GM10248 (cell line): Measurements from ENCODE around the gene PTGER2.

Experiments used
- CTCF ChIA-PET: fragments of 300-600 bp; sonication (Branson Sonifier 250); formaldehyde crosslinking; extraction: SDS; loops from one replicate; lab custom pipeline; 2021; ENCODE audit warnings: antibody characterized with exemption; lab: Yijun Ruan, JAX
- POLR2A ChIA-PET: fragments of 350-650 bp; sonication (Branson Sonifier 250); formaldehyde crosslinking; extraction: SDS; loops from one replicate; lab custom pipeline; 2020; ENCODE audit warnings: antibody characterized with exemption; lab: Yijun Ruan, JAX
- DNase-seq: peaks from one replicate; pipeline ENCODE4 v3.0.0; 2012; ENCODE audit errors: extremely low spot score
- TF ChIP-seq, protein P1 (sequence below): IDR thresholded peaks from 2 replicates; pipeline ENCODE4 v1.5.1; 2012; ENCODE audit warnings: mild to moderate bottlenecking, low read depth; ENCODE audit errors: extremely low read depth, missing control alignments, control extremely low read depth

Gene PTGER2

DNA sequence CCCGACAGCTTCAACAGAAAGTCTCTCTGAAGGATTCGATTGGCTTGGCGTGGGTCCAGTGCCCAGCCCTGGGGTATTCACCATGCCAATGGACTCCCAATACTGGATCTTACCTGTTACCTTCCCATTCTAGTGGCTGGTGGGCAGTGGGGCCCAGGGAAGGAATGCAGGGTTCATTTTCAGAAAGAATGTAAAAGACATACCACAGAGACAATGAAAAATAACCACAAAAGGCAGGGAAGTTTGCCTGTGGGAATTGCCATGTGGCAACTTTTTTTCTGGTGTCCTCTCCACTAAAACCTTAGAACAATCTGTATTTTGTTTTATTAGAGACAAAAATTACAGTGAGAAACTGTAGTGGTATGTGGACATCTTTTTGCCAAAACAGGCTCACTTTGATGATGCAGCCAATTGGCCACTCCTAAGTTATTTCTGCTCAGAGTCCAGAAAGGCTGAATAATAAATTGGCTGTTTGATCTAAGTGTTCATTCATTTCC, 55.2 kb downstream of the PTGER2 start:
- ChIA-PET POLR2A (no interaction called here), CTCF (no interaction called here)
- TF ChIP-seq, protein P1, sequence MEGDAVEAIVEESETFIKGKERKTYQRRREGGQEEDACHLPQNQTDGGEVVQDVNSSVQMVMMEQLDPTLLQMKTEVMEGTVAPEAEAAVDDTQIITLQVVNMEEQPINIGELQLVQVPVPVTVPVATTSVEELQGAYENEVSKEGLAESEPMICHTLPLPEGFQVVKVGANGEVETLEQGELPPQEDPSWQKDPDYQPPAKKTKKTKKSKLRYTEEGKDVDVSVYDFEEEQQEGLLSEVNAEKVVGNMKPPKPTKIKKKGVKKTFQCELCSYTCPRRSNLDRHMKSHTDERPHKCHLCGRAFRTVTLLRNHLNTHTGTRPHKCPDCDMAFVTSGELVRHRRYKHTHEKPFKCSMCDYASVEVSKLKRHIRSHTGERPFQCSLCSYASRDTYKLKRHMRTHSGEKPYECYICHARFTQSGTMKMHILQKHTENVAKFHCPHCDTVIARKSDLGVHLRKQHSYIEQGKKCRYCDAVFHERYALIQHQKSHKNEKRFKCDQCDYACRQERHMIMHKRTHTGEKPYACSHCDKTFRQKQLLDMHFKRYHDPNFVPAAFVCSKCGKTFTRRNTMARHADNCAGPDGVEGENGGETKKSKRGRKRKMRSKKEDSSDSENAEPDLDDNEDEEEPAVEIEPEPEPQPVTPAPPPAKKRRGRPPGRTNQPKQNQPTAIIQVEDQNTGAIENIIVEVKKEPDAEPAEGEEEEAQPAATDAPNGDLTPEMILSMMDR = no peak
- DNase-seq = no peak

DNA sequence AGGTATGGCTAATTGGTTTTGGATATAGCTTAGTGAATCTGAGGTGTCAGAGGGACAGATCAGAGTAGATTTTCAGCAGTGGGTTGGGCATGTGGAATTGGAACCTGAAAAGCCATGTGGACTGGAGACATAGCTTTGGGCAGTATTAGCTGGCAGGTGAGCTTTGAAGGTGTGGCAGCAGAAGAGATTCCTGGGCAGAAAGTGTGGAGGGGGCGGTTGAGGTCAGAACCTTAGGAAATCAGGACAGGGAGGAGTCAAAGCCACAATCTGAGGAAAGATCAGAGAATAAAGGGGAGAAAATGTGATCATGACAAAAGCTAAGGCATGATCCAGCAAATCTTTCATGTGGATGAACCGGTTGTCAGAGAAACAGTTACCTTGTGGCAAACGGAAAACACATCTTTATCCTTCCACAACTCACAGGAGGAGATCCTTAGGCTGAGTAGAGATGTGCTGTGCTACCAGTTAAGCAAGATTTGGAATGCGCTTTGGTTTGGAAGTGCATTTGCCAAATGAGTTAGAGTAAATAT, 56.4 kb downstream of the PTGER2 start:
- ChIA-PET CTCF (no interaction called here), POLR2A (no interaction called here)
- TF ChIP-seq, protein P1 = no peak
- no peak for DNase-seq

DNA sequence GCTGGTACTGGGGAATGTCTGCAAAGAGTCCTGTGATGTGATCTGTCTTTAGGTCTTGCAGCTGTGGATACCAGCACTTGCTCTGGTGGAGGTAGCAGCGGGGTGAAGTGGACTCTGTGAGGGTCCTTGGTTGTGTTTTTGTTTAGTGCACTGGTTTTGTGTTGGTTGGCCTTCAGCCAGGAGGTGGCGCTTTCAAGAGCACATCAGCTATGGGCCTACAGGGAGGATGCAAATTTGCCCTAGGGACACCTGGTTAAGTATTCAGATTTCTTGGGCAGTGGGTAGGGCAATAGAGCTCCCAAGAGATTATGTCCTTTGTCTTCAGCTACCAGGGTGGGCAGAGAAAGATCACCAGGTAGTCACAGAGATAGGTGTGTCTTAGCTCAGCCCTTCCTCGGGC, 63.8 kb downstream of the PTGER2 start:
- TF ChIP-seq, protein P1 = no peak
- POLR2A ChIA-PET = no interaction called here
- DNase-seq = no peak
- CTCF ChIA-PET = interaction anchor here (0.9 to 4.2 kb wide), 4 partner anchors 15 to 929 kb away, joined by 3 to 12 read pairs (median 5); no protein-coding TSS in a partner anchor
